Neural crest cell (in vitro differentiated cells): Measurements from ENCODE around the gene GNG2. TPM values are rescaled to one million over a fixed set of nuclear protein-coding genes. Genes with fewer than 3 reads are reported as not detected.

Source experiments
- DNase-seq: peaks from one replicate; pipeline ENCODE4 v3.0.0; 2021; ENCODE audit warnings: low read depth, mixed read lengths, low spot score
- H3K27ac Mint-ChIP-seq: one replicate; pipeline ENCODE4 v1.8.0; 2021; ENCODE audit warnings: mild to moderate bottlenecking, mixed read lengths; ENCODE audit not compliant: unreplicated experiment
- H3K27me3 Mint-ChIP-seq: 2 replicates; pipeline ENCODE4 v1.8.0; 2021; ENCODE audit warnings: low read depth, mild to moderate bottlenecking, mixed read lengths
- H3K36me3 Mint-ChIP-seq: 2 replicates; pipeline ENCODE4 v1.8.0; 2021; ENCODE audit warnings: low read depth, mild to moderate bottlenecking, mixed read lengths
- H3K4me1 Mint-ChIP-seq: 2 replicates; pipeline ENCODE4 v1.8.0; 2021; ENCODE audit warnings: mixed read lengths
- H3K4me3 Mint-ChIP-seq: one replicate; pipeline ENCODE4 v1.8.0; 2021; ENCODE audit warnings: mild to moderate bottlenecking, mixed read lengths
- H3K9me3 Mint-ChIP-seq: 2 replicates; pipeline ENCODE4 v1.8.0; 2021; ENCODE audit warnings: mixed read lengths
- total RNA-seq: library from RNA; stranded (reverse); gene quantifications from 2 replicates; pipeline ENCODE4 v1.2.1, GENCODE V29; 2021
- TF ChIP-seq, protein P1 (sequence below): fragments of 200-600 bp; sonication (generic); conservative IDR thresholded peaks from 2 replicates; pipeline ENCODE4 v1.5.0; 2021; ENCODE audit warnings: antibody characterized with exemption, mild to moderate bottlenecking

GNG2 gene
- total RNA-seq, 1 donor from 2014 or later: 174 TPM

DNA sequence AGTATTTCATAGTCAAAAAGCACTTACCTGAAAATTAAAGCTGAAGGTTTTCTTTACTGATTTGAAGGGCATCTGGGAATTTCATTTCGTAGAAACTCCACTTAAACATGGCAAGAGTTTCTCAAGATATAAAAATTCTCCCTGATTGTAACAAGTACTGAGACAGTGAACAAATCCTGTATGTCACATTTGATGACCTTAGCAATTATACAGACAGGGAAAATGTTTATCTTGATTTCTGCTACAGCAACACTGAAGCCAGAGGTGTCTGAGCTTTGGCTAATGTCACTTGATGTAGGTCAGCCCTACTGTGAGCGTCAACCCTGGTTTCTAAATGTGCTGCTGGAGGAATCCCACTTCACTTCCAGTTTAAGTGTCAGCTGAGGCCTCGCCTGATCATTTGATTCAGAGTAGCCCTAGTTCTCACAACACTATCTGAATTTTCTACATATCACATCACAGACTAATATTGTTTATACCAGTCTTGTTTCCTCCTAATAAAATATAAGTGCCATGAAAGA, 149.8 kb downstream of the GNG2 start:
- DNase-seq: no peak
- H3K4me3 Mint-ChIP-seq: no peak overlapping the region
- H3K4me1 Mint-ChIP-seq: peaks cover 36% of the 10 kb centered on the region
- peaks cover 38% of the 10 kb centered on the region for H3K36me3 Mint-ChIP-seq
- H3K9me3 Mint-ChIP-seq: no peaks in the 10 kb centered on the region
- H3K27me3 Mint-ChIP-seq: peaks cover 2% of the 10 kb centered on the region
- TF ChIP-seq, protein P1, sequence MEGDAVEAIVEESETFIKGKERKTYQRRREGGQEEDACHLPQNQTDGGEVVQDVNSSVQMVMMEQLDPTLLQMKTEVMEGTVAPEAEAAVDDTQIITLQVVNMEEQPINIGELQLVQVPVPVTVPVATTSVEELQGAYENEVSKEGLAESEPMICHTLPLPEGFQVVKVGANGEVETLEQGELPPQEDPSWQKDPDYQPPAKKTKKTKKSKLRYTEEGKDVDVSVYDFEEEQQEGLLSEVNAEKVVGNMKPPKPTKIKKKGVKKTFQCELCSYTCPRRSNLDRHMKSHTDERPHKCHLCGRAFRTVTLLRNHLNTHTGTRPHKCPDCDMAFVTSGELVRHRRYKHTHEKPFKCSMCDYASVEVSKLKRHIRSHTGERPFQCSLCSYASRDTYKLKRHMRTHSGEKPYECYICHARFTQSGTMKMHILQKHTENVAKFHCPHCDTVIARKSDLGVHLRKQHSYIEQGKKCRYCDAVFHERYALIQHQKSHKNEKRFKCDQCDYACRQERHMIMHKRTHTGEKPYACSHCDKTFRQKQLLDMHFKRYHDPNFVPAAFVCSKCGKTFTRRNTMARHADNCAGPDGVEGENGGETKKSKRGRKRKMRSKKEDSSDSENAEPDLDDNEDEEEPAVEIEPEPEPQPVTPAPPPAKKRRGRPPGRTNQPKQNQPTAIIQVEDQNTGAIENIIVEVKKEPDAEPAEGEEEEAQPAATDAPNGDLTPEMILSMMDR: no peak
- peak overlapping the region; percentile 21 for H3K27ac Mint-ChIP-seq

DNA sequence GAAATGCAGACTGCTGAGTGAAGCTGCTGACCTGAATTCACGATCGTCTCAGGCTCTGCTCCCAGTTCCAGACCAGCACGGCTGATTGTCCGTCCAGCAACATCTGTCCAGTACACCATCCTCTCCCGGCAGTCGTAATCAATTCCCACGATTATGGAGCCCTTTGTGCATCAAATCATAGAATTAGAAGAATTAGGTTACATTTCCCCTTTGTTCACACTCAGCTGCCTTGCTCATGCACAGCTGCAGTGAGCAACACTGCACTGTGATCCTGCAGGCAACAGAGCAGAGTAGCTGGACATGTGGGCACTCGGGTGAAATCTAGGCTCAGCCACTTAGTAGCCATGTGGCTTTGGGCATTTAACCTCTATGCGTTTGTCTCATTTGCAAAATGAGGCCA, 151.1 kb downstream of the GNG2 start:
- H3K27ac Mint-ChIP-seq: peak overlapping the region; percentile 15
- H3K4me1 Mint-ChIP-seq: peaks cover 48% of the 10 kb centered on the region
- no peaks in the 10 kb centered on the region for H3K9me3 Mint-ChIP-seq
- H3K36me3 Mint-ChIP-seq: peaks cover 29% of the 10 kb centered on the region
- no peak overlapping the region for H3K4me3 Mint-ChIP-seq
- no peak for DNase-seq
- H3K27me3 Mint-ChIP-seq: peaks cover 7% of the 10 kb centered on the region
- TF ChIP-seq, protein P1: no peak

DNA sequence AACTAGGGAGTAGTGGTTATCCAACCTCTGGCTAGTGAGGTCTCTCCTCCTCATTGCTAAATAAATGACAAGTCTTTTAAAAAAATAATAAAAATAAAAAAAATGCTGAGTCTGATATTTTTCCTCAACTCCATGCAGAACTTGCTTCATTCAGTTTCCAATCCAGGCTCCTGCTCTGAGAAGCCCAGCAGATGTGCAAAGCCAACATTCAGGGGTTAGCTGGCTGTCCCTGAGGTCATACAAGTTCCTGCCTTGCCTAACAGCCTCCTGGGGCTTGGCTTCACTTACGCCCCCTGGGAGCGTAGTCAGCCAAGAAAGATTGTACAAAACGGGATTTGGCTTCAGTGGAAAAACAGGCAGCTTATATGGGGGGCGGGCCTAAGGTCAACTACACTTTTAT, 152.2 kb downstream of the GNG2 start:
- Mint-ChIP-seq H3K9me3 (no peaks in the 10 kb centered on the region), H3K27me3 (peaks cover 7% of the 10 kb centered on the region), H3K4me1 (peaks cover 50% of the 10 kb centered on the region), H3K4me3 (no peak overlapping the region), H3K36me3 (peaks cover 27% of the 10 kb centered on the region), H3K27ac (peak overlapping the region; percentile 36)
- no peak for DNase-seq
- TF ChIP-seq, protein P1: no peak

DNA sequence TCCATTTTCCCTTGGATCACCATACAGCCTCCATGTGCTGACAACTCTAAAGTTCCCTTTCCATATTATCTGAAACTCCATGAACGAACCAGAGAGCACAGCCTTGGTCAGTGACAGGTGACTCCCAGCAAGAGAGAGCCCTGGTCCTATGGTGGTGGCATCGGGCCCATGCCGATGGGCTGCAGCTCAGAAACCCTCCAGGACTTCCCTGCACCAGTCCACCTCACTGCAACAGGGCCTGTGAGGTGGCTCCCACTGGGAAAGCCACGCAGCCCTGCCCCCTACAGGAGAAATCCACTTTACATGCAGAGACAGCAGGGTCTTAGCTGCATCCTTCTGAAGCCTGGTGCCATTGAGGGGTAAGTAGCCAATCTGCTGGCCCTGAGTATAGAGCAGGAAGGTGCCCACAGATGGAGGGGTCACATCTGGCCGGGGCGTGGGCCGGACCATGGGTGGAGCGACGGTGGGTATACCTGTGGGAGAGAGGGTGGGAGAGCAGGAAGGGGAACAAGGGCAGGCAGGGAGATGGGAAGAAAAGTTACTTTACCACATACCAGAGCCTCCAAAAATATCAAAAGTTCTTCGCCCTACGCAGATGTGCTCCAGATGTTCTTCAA, 153.7 kb downstream of the GNG2 start:
- peak; percentile 54 for DNase-seq
- no peaks in the 10 kb centered on the region for H3K9me3 Mint-ChIP-seq
- H3K36me3 Mint-ChIP-seq: peaks cover 25% of the 10 kb centered on the region
- TF ChIP-seq, protein P1: peak; percentile 50
- H3K4me1 Mint-ChIP-seq: peaks cover 50% of the 10 kb centered on the region
- peak overlapping the region; percentile 95 for H3K27ac Mint-ChIP-seq
- peaks cover 7% of the 10 kb centered on the region for H3K27me3 Mint-ChIP-seq
- peak overlapping the region; percentile 65 for H3K4me3 Mint-ChIP-seq

DNA sequence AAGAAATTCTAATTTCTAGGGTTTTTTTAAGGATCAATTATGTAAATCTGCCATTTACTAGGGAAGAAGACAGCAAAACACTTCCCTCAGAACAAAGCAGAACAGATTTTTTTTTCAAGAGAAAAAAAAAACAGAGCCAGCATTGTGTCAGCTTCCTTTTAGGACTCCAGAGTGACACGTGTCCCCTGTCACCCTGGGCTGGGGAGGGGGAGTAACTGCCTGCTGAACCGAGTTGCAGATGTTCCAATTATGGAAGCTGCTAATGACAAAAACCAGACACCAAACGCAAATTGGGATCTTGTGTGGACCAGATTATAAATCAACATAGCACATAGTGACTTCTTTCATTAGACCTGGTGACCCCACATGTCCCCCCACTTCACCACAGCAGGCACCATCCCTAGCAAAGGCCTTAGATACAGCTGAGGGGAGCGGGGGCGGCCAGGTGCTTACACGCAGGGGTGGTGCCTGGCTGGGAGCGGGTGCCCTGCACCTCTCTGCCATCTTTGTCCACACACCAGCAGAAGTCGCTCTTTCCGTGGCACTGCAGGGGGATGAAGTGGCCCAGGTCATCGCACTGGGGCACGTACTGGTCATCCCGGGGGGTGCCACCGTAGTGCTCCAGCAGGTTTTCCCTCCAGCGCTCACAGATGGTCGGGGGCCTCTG, 154.3 kb downstream of the GNG2 start:
- TF ChIP-seq, protein P1: no peak
- Mint-ChIP-seq H3K27me3 (peaks cover 7% of the 10 kb centered on the region), H3K4me1 (peaks cover 50% of the 10 kb centered on the region), H3K27ac (peak overlapping the region; percentile 95), H3K9me3 (no peaks in the 10 kb centered on the region), H3K36me3 (peaks cover 25% of the 10 kb centered on the region), H3K4me3 (peak overlapping the region; percentile 65)
- peak; percentile 29 for DNase-seq
